NCI-H1105 (cell line): ENCODE data around the gene FAM72B.
"Not testable (repeated sequence)": the region's sequence is repeated elsewhere in the genome, so short reads cannot be mapped to it uniquely, and the experiment has no call there.

Source experiments
- DNase-seq: peaks from one replicate; lab custom pipeline; 2025; lab: John Stamatoyannopoulos, UW

Gene FAM72B

GRCh38 chr1:121152788-121153187, 31.4 kb downstream of the FAM72B start:
- not testable (repeated sequence) for DNase-seq

DNA sequence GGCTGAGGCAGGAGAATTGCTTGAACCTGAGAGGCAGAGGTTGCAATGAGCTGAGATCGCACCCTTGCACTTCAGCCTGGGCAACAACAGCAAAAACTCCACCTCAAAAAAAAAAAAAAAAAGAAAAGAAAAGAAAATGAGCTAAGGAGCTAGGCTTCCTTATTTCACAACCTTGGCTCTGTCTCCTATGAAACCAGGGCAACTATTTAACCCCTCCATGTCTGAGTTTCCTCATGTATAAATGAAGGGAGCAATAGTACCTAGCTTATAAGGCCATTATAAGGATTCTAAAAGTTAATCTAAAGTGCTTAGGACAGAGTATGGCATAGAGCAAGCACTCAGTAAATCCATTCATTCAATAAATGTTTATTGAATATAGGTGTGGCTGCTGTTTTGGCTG, 32.8 kb downstream of the FAM72B start:
- DNase-seq = not testable (repeated sequence)

- DNase-seq = not testable (repeated sequence)
These were observed 35.5 kb downstream of the FAM72B start for GRCh38 chr1:121148489-121149190.

GRCh38 chr1:121140393-121140792, 43.7 kb downstream of the FAM72B start:
- DNase-seq = not testable (repeated sequence)

- DNase-seq = not testable (repeated sequence)
These were observed 52.6 kb downstream of the FAM72B start for GRCh38 chr1:121131494-121131893.

GRCh38 chr1:121118480-121118824, 65.7 kb downstream of the FAM72B start:
- not testable (repeated sequence) for DNase-seq
